ENCODE measurements around the gene SLC1A3. TPM values are rescaled to one million over a fixed set of nuclear protein-coding genes. Genes with fewer than 3 reads are reported as not detected.

SLC1A3 gene
- total RNA-seq, 4 donors from 2014 or later = 95.6 to 479 (median 173) TPM

GRCh38 chr5:36655161-36655560 is 48.8 kb downstream of the SLC1A3 start:
- no peak for TF ChIP-seq CTCF (IDR thresholded peaks at IDR 0.05; ENCODE audit: low read depth)

DNA sequence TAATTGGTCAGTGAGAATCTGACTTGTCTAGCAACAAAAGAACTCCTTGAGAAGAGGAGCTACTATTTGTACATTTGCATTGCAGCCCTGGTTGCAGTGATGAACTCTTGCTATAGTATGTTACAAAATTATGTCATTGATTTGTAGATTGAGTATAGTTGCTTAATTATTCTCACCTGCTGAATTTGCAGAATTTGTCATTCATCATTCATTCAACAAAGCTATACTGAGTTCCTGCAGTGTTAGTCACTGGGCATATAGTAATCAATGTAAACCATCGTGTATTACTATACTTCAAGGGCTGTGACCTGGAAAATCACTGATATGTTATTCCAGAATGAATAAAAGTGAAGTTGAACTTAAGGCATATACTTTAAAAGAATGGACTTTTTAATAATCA is 50.1 kb downstream of the SLC1A3 start:
- no peak for TF ChIP-seq CTCF (IDR thresholded peaks at IDR 0.05; ENCODE audit: low read depth)

- no peak for TF ChIP-seq CTCF (IDR thresholded peaks at IDR 0.05; ENCODE audit: low read depth)
Measured at GRCh38 chr5:36657563-36657995, 51.2 kb downstream of the SLC1A3 start.

GRCh38 chr5:36658038-36658756 is 51.8 kb downstream of the SLC1A3 start:
- TF ChIP-seq CTCF (IDR thresholded peaks at IDR 0.05; ENCODE audit: low read depth) = no peak

DNA sequence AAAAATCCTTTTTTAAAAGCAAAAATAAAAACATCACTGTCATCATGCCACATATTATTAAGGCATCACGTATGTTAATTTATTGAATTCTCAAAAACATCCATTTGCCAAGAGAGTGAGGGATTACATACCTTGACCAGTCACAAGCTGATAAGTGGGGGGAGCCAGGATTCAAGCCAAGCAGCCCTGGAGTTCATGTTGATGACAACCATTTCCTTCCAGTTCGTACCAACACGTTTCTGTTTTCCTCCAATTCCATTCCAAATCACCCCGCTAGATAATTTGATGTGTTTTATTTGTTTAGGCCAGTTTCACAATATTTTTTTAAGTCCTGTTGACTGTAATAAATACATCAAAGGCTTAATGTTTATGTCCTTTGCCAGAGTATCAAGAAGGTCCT is 53.0 kb downstream of the SLC1A3 start:
- TF ChIP-seq CTCF (IDR thresholded peaks at IDR 0.05; ENCODE audit: low read depth) = no peak

DNA sequence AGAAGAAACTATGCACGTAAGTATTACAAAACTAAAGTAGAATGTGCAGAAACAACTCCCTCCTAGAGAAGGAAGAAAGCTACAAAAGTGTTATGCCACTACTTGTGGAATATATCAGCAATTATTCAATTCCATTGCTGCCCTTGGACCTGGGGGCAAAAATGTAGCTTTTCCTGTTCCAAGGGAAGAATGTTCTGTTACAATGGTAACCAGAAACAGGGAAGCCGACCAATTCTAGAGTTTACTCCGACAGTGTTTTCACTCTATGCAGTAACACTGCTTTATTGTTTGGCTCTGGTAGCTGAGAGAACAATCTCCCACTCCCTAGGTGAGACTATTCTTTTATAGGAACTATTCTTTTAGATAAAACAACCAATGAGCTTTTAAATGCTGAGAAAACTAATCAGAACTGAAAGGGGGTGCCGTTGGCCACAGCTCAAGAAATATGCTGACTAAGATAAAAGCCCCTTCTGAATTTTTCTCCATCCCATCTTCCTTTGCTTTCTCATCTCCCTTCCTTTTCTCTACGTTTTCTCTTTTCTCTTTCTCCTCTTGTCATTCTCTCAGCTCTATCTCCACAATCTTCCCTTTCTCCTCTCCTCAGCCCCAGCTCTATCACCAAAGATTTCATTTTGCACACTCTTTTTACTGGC is 54.1 kb downstream of the SLC1A3 start:
- TF ChIP-seq CTCF (IDR thresholded peaks at IDR 0.05; ENCODE audit: low read depth) = no peak

- no peak for TF ChIP-seq CTCF (IDR thresholded peaks at IDR 0.05; ENCODE audit: low read depth)
Measured at GRCh38 chr5:36661456-36662220, 55.2 kb downstream of the SLC1A3 start.
